NCI-H1048 (cell line): ENCODE data around the gene ZNF579.

Experiments used
- DNase-seq: peaks from one replicate; lab custom pipeline; 2025; lab: John Stamatoyannopoulos, UW

ZNF579 gene

GRCh38 chr19:55567708-55568328 lies 12.8 kb downstream of the ZNF579 start:
- DNase-seq = no peak

- no peak for DNase-seq
These were observed 13.8 kb downstream of the ZNF579 start for GRCh38 chr19:55566823-55567222.

- DNase-seq = no peak
These were observed 17.4 kb downstream of the ZNF579 start for GRCh38 chr19:55563261-55563690.

GRCh38 chr19:55559684-55560083 lies 21.0 kb downstream of the ZNF579 start:
- no peak for DNase-seq

GRCh38 chr19:55554741-55555152 lies 25.9 kb downstream of the ZNF579 start:
- DNase-seq = no peak

GRCh38 chr19:55554302-55554701 lies 26.3 kb downstream of the ZNF579 start:
- no peak for DNase-seq

- DNase-seq = no peak
These were observed 27.1 kb downstream of the ZNF579 start for GRCh38 chr19:55553217-55554182.

- no peak for DNase-seq
These were observed 28.0 kb downstream of the ZNF579 start for GRCh38 chr19:55552620-55553019.

GRCh38 chr19:55552206-55552605 lies 28.4 kb downstream of the ZNF579 start:
- DNase-seq = no peak

- DNase-seq = no peak
These were observed 30.4 kb downstream of the ZNF579 start for GRCh38 chr19:55550321-55550650.

GRCh38 chr19:55549500-55550320 lies 30.9 kb downstream of the ZNF579 start:
- DNase-seq = no peak

GRCh38 chr19:55546822-55547614 lies 33.6 kb downstream of the ZNF579 start:
- DNase-seq = no peak

GRCh38 chr19:55546011-55546410 lies 34.6 kb downstream of the ZNF579 start:
- DNase-seq = no peak

- no peak for DNase-seq
These were observed 35.2 kb downstream of the ZNF579 start, which contains the start of gene SBK3 for GRCh38 chr19:55545443-55545842. Gene SBK3 (minus strand): TSS chr19:55545543. CDS start chr19:55545543, 0 bp downstream.

GRCh38 chr19:55544776-55545439 lies 35.7 kb downstream of the ZNF579 start:
- DNase-seq = no peak

GRCh38 chr19:55544014-55544413 lies 36.6 kb downstream of the ZNF579 start:
- no peak for DNase-seq

GRCh38 chr19:55543567-55543966 lies 37.1 kb downstream of the ZNF579 start:
- DNase-seq = no peak

- DNase-seq = no peak
These were observed 38.3 kb downstream of the ZNF579 start for GRCh38 chr19:55542292-55542855.

GRCh38 chr19:55541091-55541490 lies 39.6 kb downstream of the ZNF579 start:
- no peak for DNase-seq

- no peak for DNase-seq
These were observed 40.0 kb downstream of the ZNF579 start for GRCh38 chr19:55540619-55541018.
